SU-DHL-6 (cell line): ENCODE measurements around the gene GRM1.

Experiments used
- H2AFZ ChIP-seq: fragments of 200-600 bp; sonication (generic); 2 replicates; pipeline ENCODE4 v1.6.1; 2014; ENCODE audit warnings: low read depth, mild to moderate bottlenecking, moderate library complexity, mixed read lengths, antibody characterized with exemption, low read length; ENCODE audit not compliant: severe bottlenecking
- H3F3A ChIP-seq: fragments of 200-600 bp; shearing (Covaris generic); 2 replicates; pipeline ENCODE4 v1.6.0; 2016; ENCODE audit warnings: antibody characterized with exemption, mild to moderate bottlenecking; ENCODE audit not compliant: insufficient read depth
- H3K27ac ChIP-seq: fragments of 200-600 bp; sonication (generic); 2 replicates; pipeline ENCODE4 v1.5.1; 2016; ENCODE audit warnings: low read depth, mild to moderate bottlenecking, low read length, moderate library complexity, mixed read lengths
- H3K27me3 ChIP-seq: fragments of 200-600 bp; sonication (generic), shearing (Covaris generic); 2 replicates; pipeline ENCODE4 v1.6.0; 2014; ENCODE audit warnings: mild to moderate bottlenecking, low read length
- H3K36me3 ChIP-seq: fragments of 200-600 bp; sonication (generic); 2 replicates; pipeline ENCODE4 v1.6.1; 2014; ENCODE audit warnings: mild to moderate bottlenecking, low read length, mixed read lengths
- H3K4me2 ChIP-seq: fragments of 300-600, 200-600 bp; shearing (Covaris generic), sonication (generic); 2 replicates; pipeline ENCODE4 v1.6.0; 2014; ENCODE audit warnings: low read length, low read depth, mild to moderate bottlenecking; ENCODE audit not compliant: poor library complexity, severe bottlenecking
- H3K4me3 ChIP-seq: fragments of 200-600 bp; sonication (generic); 2 replicates; pipeline ENCODE4 v1.5.1; 2014; ENCODE audit warnings: antibody characterized with exemption, low read length, mild to moderate bottlenecking, mixed read lengths; ENCODE audit not compliant: insufficient read depth, poor library complexity, severe bottlenecking
- H3K79me2 ChIP-seq: fragments of 200-600 bp; sonication (generic); 2 replicates; pipeline ENCODE4 v1.6.1; 2014; ENCODE audit warnings: mild to moderate bottlenecking, low read length, moderate library complexity; ENCODE audit not compliant: insufficient read depth
- H3K9ac ChIP-seq: fragments of 200-600 bp; sonication (generic); 2 replicates; pipeline ENCODE4 v1.7.0; 2014; ENCODE audit warnings: mild to moderate bottlenecking, low read length
- H3K9me2 ChIP-seq: fragments of 200-600 bp; sonication (generic); replicated peaks from 2 replicates; pipeline ENCODE4 v1.6.1; 2014; ENCODE audit warnings: low read length; ENCODE audit not compliant: insufficient read depth
- H3K9me3 ChIP-seq: fragments of 200-600 bp; sonication (generic); 2 replicates; pipeline ENCODE4 v1.6.1; 2014; ENCODE audit warnings: low read length, mixed read lengths; ENCODE audit not compliant: insufficient read depth
- H4K20me1 ChIP-seq: fragments of 200-600 bp; sonication (generic); 2 replicates; pipeline ENCODE4 v1.6.1; 2014; ENCODE audit warnings: low read depth, mild to moderate bottlenecking, antibody characterized with exemption, low read length, moderate library complexity, mixed read lengths
- EZH2phosphoT487 ChIP-seq: fragments of 200-600 bp; sonication (generic), shearing (Covaris generic); conservative IDR thresholded peaks from 2 replicates; pipeline ENCODE4 v1.6.1; 2018; ENCODE audit warnings: mild to moderate bottlenecking, antibody characterized with exemption, low read length, moderate library complexity, mixed read lengths
- TF ChIP-seq, protein P1 (sequence below): fragments of 200-600 bp; sonication (generic); IDR thresholded peaks from one replicate; pipeline ENCODE4 v1.5.1; 2017; ENCODE audit warnings: antibody characterized with exemption, mild to moderate bottlenecking, low read length, moderate library complexity; ENCODE audit not compliant: insufficient read depth, poor library complexity, severe bottlenecking

GRM1 gene

DNA sequence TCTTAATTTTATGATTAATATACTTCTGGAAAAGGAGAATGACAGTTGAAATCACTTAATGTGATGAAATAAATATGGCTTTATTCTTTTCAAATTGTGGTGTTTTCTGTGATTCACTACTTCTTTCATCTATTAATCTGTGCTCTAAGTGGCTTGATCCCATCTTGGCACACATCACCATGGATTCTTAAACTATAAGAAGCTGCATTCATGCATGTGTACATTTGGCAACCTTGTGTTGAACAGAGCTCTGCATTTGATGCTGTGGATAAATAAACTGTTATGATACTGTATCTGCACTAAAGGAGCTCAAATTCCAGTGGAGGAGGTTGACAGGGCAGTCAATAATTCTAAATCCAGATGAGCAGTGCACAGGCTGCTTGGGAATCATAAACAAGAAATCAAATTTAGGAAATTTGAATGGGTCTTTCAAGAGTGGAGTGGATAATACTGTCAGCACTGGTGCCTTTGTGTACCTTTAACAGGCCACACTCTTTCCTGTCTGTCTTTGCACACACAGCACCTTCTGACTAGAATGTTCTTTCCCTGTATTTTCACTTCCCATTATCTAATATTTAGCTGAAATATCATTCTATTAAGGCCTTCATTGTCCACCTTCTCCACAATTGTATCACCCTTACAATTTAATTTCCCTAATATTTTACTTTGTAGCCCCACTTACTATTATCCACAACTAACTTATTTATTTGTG is 252.9 kb downstream of the GRM1 start:
- Histone ChIP-seq H3K4me2 (no peak overlapping the region), H3K27ac (no peak overlapping the region), H3K9me3 (no peaks in the 10 kb centered on the region), H3K4me3 (no peak overlapping the region), H3K36me3 (no peaks in the 10 kb centered on the region), H2AFZ (no peak overlapping the region), H3K9ac (no peak overlapping the region), H3K27me3 (no peaks in the 10 kb centered on the region), H3F3A (no peaks in the 10 kb centered on the region), H3K79me2 (no peaks in the 10 kb centered on the region), H3K9me2 (no peaks in the 10 kb centered on the region), H4K20me1 (no peaks in the 10 kb centered on the region; the same call in 1 of the 2 replicates)
- TF ChIP-seq, protein P1, sequence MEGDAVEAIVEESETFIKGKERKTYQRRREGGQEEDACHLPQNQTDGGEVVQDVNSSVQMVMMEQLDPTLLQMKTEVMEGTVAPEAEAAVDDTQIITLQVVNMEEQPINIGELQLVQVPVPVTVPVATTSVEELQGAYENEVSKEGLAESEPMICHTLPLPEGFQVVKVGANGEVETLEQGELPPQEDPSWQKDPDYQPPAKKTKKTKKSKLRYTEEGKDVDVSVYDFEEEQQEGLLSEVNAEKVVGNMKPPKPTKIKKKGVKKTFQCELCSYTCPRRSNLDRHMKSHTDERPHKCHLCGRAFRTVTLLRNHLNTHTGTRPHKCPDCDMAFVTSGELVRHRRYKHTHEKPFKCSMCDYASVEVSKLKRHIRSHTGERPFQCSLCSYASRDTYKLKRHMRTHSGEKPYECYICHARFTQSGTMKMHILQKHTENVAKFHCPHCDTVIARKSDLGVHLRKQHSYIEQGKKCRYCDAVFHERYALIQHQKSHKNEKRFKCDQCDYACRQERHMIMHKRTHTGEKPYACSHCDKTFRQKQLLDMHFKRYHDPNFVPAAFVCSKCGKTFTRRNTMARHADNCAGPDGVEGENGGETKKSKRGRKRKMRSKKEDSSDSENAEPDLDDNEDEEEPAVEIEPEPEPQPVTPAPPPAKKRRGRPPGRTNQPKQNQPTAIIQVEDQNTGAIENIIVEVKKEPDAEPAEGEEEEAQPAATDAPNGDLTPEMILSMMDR = no peak
- no peak for TF ChIP-seq EZH2phosphoT487

DNA sequence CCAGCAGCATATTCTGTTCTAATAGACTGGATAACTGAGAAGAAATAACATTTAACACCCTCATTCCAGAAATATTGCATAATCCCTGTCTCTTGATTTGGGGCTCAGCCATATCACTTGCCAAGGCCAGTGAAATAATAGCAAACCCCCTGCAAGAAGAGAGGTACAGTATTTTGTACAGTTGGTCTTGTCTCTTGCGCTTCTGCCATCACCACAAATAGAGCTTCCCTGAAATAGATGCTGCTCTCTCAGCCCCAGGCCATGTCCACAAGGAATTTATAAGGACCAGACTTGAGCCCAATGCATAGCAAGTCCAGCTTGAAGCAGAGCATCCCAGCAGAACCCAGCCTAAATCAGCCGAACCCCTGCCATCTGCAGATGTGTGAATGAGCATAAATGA is 254.0 kb downstream of the GRM1 start:
- H3K9me2 ChIP-seq = no peaks in the 10 kb centered on the region
- no peak overlapping the region for H3K4me2 ChIP-seq
- TF ChIP-seq, protein P1 = no peak
- TF ChIP-seq EZH2phosphoT487 = no peak
- no peak overlapping the region for H3K9ac ChIP-seq
- no peaks in the 10 kb centered on the region; the same call in 1 of the 2 replicates for H4K20me1 ChIP-seq
- H3K27ac ChIP-seq = no peak overlapping the region
- H3K36me3 ChIP-seq = no peaks in the 10 kb centered on the region
- H2AFZ ChIP-seq = no peak overlapping the region
- H3K4me3 ChIP-seq = no peak overlapping the region
- no peaks in the 10 kb centered on the region for H3F3A ChIP-seq
- H3K27me3 ChIP-seq = no peaks in the 10 kb centered on the region
- H3K9me3 ChIP-seq = no peaks in the 10 kb centered on the region
- H3K79me2 ChIP-seq = no peaks in the 10 kb centered on the region

DNA sequence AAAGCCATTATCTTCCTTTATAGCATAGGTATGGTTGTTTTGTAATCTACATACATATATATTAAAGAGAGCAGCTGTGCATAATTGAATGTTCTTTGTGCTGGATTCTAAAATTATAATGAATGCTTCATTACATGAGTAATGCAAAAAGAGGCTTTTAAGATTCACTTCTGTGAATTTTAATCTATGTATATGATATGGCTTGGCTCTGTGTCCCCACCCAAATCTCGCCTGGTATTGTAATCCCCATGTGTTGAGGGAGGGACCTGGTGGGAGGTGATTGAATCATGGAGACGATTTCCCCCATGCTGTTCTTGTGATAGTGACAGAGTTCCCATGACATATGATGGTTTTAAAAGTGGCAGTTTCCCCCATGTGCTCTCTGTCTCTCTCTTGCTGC is 255.4 kb downstream of the GRM1 start:
- Histone ChIP-seq H3K9me3 (no peaks in the 10 kb centered on the region), H3K27ac (no peak overlapping the region)

More for the DNA sequence above, 255.4 kb downstream of the GRM1 start:
- H2AFZ ChIP-seq = no peak overlapping the region
- H3K36me3 ChIP-seq = no peaks in the 10 kb centered on the region
- H3K79me2 ChIP-seq = no peaks in the 10 kb centered on the region
- no peaks in the 10 kb centered on the region for H3K27me3 ChIP-seq
- no peak overlapping the region for H3K4me2 ChIP-seq
- TF ChIP-seq, protein P1 = no peak
- TF ChIP-seq EZH2phosphoT487 = no peak
- no peaks in the 10 kb centered on the region for H3K9me2 ChIP-seq
- no peaks in the 10 kb centered on the region; the same call in 1 of the 2 replicates for H4K20me1 ChIP-seq
- H3K4me3 ChIP-seq = no peak overlapping the region
- H3K9ac ChIP-seq = no peak overlapping the region
- no peaks in the 10 kb centered on the region for H3F3A ChIP-seq
